Trophoblast cell (in vitro differentiated cells and primary cell): ENCODE measurements around the gene ODF4. TPM values are rescaled to one million over a fixed set of nuclear protein-coding genes. Genes with fewer than 3 reads are reported as not detected.

Source experiments
- DNase-seq, 2 donors: peaks; one replicate each; pipeline ENCODE4 v3.0.0-alpha.2; 2016
- H2AFZ ChIP-seq: 2 replicates; pipeline ENCODE4 v1.6.1; 2013; ENCODE audit warnings: low read length, moderate library complexity, mild to moderate bottlenecking; ENCODE audit not compliant: insufficient read depth, poor library complexity
- H2AK5ac ChIP-seq: 2 replicates; pipeline ENCODE4 v1.6.1; 2013; ENCODE audit warnings: mild to moderate bottlenecking, low read length
- H2BK120ac ChIP-seq: 2 replicates; pipeline ENCODE4 v1.6.1; 2013; ENCODE audit warnings: low read length, mild to moderate bottlenecking, moderate library complexity; ENCODE audit not compliant: insufficient read depth, poor library complexity
- H2BK12ac ChIP-seq: 2 replicates; pipeline ENCODE4 v1.6.1; 2013; ENCODE audit warnings: mild to moderate bottlenecking, low read length, moderate library complexity
- H2BK5ac ChIP-seq: 2 replicates; pipeline ENCODE4 v1.6.1; 2013; ENCODE audit warnings: low read length, low read depth, moderate library complexity, mild to moderate bottlenecking; ENCODE audit not compliant: poor library complexity
- H3K14ac ChIP-seq: 2 replicates; pipeline ENCODE4 v1.6.1; 2013; ENCODE audit warnings: mild to moderate bottlenecking, low read length
- H3K18ac ChIP-seq: 2 replicates; pipeline ENCODE4 v1.6.1; 2013; ENCODE audit warnings: mild to moderate bottlenecking, low read length
- H3K23ac ChIP-seq: 2 replicates; pipeline ENCODE4 v1.6.1; 2013; ENCODE audit warnings: low read length
- H3K27ac ChIP-seq: 2 replicates; pipeline ENCODE4 v1.5.1; 2013; ENCODE audit warnings: low read depth, mild to moderate bottlenecking, inconsistent platforms, low read length, moderate library complexity
- H3K27me3 ChIP-seq: 2 replicates; pipeline ENCODE4 v1.6.1; 2013; ENCODE audit warnings: inconsistent platforms, mild to moderate bottlenecking, low read length, moderate library complexity; ENCODE audit not compliant: insufficient read depth
- H3K36me3 ChIP-seq, 2 experiments: 1 replicate in 1 of 2; 2 replicates in 1 of 2; pipeline ENCODE4 v1.6.1; 2013; ENCODE audit warnings: low read length in 2 of 2, mild to moderate bottlenecking in 2 of 2, moderate library complexity in 1 of 2; ENCODE audit not compliant: insufficient read depth in 2 of 2, control insufficient read depth in 1 of 2
- H3K4ac ChIP-seq: 2 replicates; pipeline ENCODE4 v1.6.1; 2013; ENCODE audit warnings: low read depth, mild to moderate bottlenecking, low read length, moderate library complexity
- H3K4me1 ChIP-seq, 2 experiments: 1 replicate in 1 of 2; 2 replicates in 1 of 2; pipeline ENCODE4 v1.6.1; 2013; ENCODE audit warnings: low read length in 2 of 2, mild to moderate bottlenecking in 2 of 2, moderate library complexity in 1 of 2; ENCODE audit not compliant: insufficient read depth in 2 of 2, control insufficient read depth in 1 of 2
- H3K4me2 ChIP-seq: 2 replicates; pipeline ENCODE4 v1.6.1; 2013; ENCODE audit warnings: inconsistent platforms, mild to moderate bottlenecking, low read length, moderate library complexity
- H3K4me3 ChIP-seq: 2 replicates; pipeline ENCODE4 v1.5.1; 2013; ENCODE audit warnings: mild to moderate bottlenecking, low read depth, low read length, inconsistent platforms
- H3K79me1 ChIP-seq: one replicate; pipeline ENCODE4 v1.6.1; 2013; ENCODE audit warnings: low read length
- H3K79me2 ChIP-seq: 2 replicates; pipeline ENCODE4 v1.6.1; 2013; ENCODE audit warnings: low read length, mild to moderate bottlenecking; ENCODE audit not compliant: control insufficient read depth, insufficient read depth, poor library complexity
- H3K9ac ChIP-seq: 2 replicates; pipeline ENCODE4 v1.6.1; 2013; ENCODE audit warnings: mild to moderate bottlenecking, low read length
- H3K9me3 ChIP-seq: 2 replicates; pipeline ENCODE4 v1.6.1; 2013; ENCODE audit warnings: low read depth, mild to moderate bottlenecking, control low read depth, inconsistent platforms, low read length; ENCODE audit not compliant: insufficient read depth
- H4K12ac ChIP-seq: 2 replicates; pipeline ENCODE4 v1.6.1; 2013; ENCODE audit warnings: low read depth, mild to moderate bottlenecking, low read length, moderate library complexity
- H4K8ac ChIP-seq: 2 replicates; pipeline ENCODE4 v1.6.1; 2013; ENCODE audit warnings: low read depth, mild to moderate bottlenecking, low read length, moderate library complexity
- H4K91ac ChIP-seq: one replicate; pipeline ENCODE4 v1.6.1; 2013; ENCODE audit warnings: low read depth, mild to moderate bottlenecking, low read length, moderate library complexity
- whole genome bisulfite sequencing: extraction: QIAGEN DNeasy Blood & Tissue Kit; methylation state at CpG from one replicate; pipeline ENCODE4 v1.1.7; 2013; ENCODE audit warnings: missing lambda C conversion rate; ENCODE audit not compliant: insufficient read length, insufficient coverage; ENCODE audit errors: extremely low coverage; 5-methylcytosine and 5-hydroxymethylcytosine counted together
- polyA plus RNA-seq: library from polyadenylated mRNA; stranded (reverse); fragments of 200-250 nt; gene quantifications from 2 replicates; pipeline ENCODE4 v1.2.3, GENCODE V29; 2013

ODF4 gene
- not detected in 2 replicates for polyA plus RNA-seq

- no peak for DNase-seq
- H4K8ac ChIP-seq: no peak within 1 kb of the TSS
- no peak within 1 kb of the TSS for H2AK5ac ChIP-seq
- H4K12ac ChIP-seq: no peak within 1 kb of the TSS
- H3K4me3 ChIP-seq: no peak within 1 kb of the TSS
- no peak within 1 kb of the TSS for H3K14ac ChIP-seq
- H3K4me1 ChIP-seq: peaks cover 3% of the 10 kb centered on the region in 2 experiments
- no peak within 1 kb of the TSS for H2BK120ac ChIP-seq
- H3K23ac ChIP-seq: no peak within 1 kb of the TSS
- H3K79me2 ChIP-seq: no peaks in the 10 kb centered on the region
- no peak within 1 kb of the TSS for H3K9ac ChIP-seq
- no peaks in the 10 kb centered on the region for H3K79me1 ChIP-seq
- H3K36me3 ChIP-seq: no peaks in the 10 kb centered on the region
- no peak within 1 kb of the TSS for H3K18ac ChIP-seq
- H2BK5ac ChIP-seq: no peak within 1 kb of the TSS
- no peak within 1 kb of the TSS for H2AFZ ChIP-seq
- no peak within 1 kb of the TSS for H3K4me2 ChIP-seq
- WGBS: no CpG with 5 or more reads among the region's 2 CpGs
- H4K91ac ChIP-seq: no peak within 1 kb of the TSS
- H3K4ac ChIP-seq: no peak within 1 kb of the TSS
- H3K9me3 ChIP-seq: peaks cover 2% of the 10 kb centered on the region
- no peak within 1 kb of the TSS for H2BK12ac ChIP-seq
- H3K27ac ChIP-seq: no peak within 1 kb of the TSS
- no peaks in the 10 kb centered on the region for H3K27me3 ChIP-seq
These were observed at the start of gene ODF4 for GRCh38 chr17:8339540-8339939. Gene ODF4, plus strand, starts transcription at chr17:8339840. Its CDS starts 212 bp downstream, at chr17:8340052.

GRCh38 chr17:8290043-8290442 lies 49.6 kb upstream of the ODF4 start:
- no peak overlapping the region for H3K23ac ChIP-seq
- H4K12ac ChIP-seq: no peak overlapping the region
- no CpG with 5 or more reads among the region's 3 CpGs for WGBS
- no peaks in the 10 kb centered on the region for H3K36me3 ChIP-seq
- no peak overlapping the region for H3K9ac ChIP-seq
- H2BK120ac ChIP-seq: no peak overlapping the region
- no peak for DNase-seq
- H3K4me1 ChIP-seq: peaks cover 13 to 18% of the 10 kb centered on the region in 2 experiments
- H3K9me3 ChIP-seq: peaks cover 6% of the 10 kb centered on the region
- no peak overlapping the region for H4K91ac ChIP-seq
- H3K79me1 ChIP-seq: peaks cover 10% of the 10 kb centered on the region
- no peak overlapping the region for H3K4me2 ChIP-seq
- no peak overlapping the region for H3K27ac ChIP-seq
- no peak overlapping the region for H4K8ac ChIP-seq
- H2BK5ac ChIP-seq: no peak overlapping the region
- H3K27me3 ChIP-seq: no peaks in the 10 kb centered on the region
- no peak overlapping the region for H2BK12ac ChIP-seq
- H3K14ac ChIP-seq: no peak overlapping the region
- no peak overlapping the region for H3K18ac ChIP-seq
- no peak overlapping the region for H2AK5ac ChIP-seq
- H3K79me2 ChIP-seq: peaks cover 7% of the 10 kb centered on the region
- H3K4me3 ChIP-seq: no peak overlapping the region
- H2AFZ ChIP-seq: no peak overlapping the region
- no peak overlapping the region for H3K4ac ChIP-seq

GRCh38 chr17:8292639-8293395 lies 46.8 kb upstream of the ODF4 start:
- 100% methylated on average over 1 of the region's 5 CpGs for WGBS
- H3K9me3 ChIP-seq: peaks cover 3% of the 10 kb centered on the region

GRCh38 chr17:8294361-8294760 lies 45.3 kb upstream of the ODF4 start:
- no peak for DNase-seq
- H3K79me2 ChIP-seq: peaks cover 4% of the 10 kb centered on the region
- no peak overlapping the region for H3K4me3 ChIP-seq
- no peak overlapping the region for H2AFZ ChIP-seq
- peaks cover 8 to 12% of the 10 kb centered on the region in 2 experiments for H3K4me1 ChIP-seq
- no peak overlapping the region for H3K14ac ChIP-seq
- H2BK120ac ChIP-seq: peak overlapping the region; percentile 4
- H3K4ac ChIP-seq: no peak overlapping the region
- H3K79me1 ChIP-seq: peaks cover 8% of the 10 kb centered on the region
- H3K23ac ChIP-seq: no peak overlapping the region
- H3K9me3 ChIP-seq: no peaks in the 10 kb centered on the region
- no peaks in the 10 kb centered on the region for H3K27me3 ChIP-seq
- H4K91ac ChIP-seq: no peak overlapping the region
- H4K8ac ChIP-seq: no peak overlapping the region
- H4K12ac ChIP-seq: no peak overlapping the region
- no peak overlapping the region for H2BK12ac ChIP-seq
- H3K36me3 ChIP-seq: no peaks in the 10 kb centered on the region
- H3K27ac ChIP-seq: no peak overlapping the region
- H3K9ac ChIP-seq: no peak overlapping the region
- H2AK5ac ChIP-seq: no peak overlapping the region
- H2BK5ac ChIP-seq: no peak overlapping the region
- H3K18ac ChIP-seq: no peak overlapping the region
- no CpG with 5 or more reads among the region's 9 CpGs for WGBS
- no peak overlapping the region for H3K4me2 ChIP-seq

More at GRCh38 chr17:8292639-8293395, 46.8 kb upstream of the ODF4 start:
- Histone ChIP-seq H3K36me3 (no peaks in the 10 kb centered on the region), H2AK5ac (no peak overlapping the region), H3K4ac (no peak overlapping the region), H3K79me2 (peaks cover 9% of the 10 kb centered on the region), H2BK120ac (no peak overlapping the region), H3K4me1 (peaks cover 14 to 18% of the 10 kb centered on the region in 2 experiments), H3K14ac (no peak overlapping the region), H3K4me3 (no peak overlapping the region), H4K12ac (no peak overlapping the region), H3K27ac (peak overlapping the region; percentile 44), H3K4me2 (no peak overlapping the region), H4K91ac (peak overlapping the region; percentile 13), H2AFZ (no peak overlapping the region), H2BK12ac (no peak overlapping the region), H3K9ac (no peak overlapping the region), H2BK5ac (no peak overlapping the region), H4K8ac (no peak overlapping the region), H3K27me3 (no peaks in the 10 kb centered on the region), H3K23ac (no peak overlapping the region), H3K18ac (no peak overlapping the region), H3K79me1 (peaks cover 16% of the 10 kb centered on the region)
- peak in 1 of 2 donors; percentile 18 for DNase-seq
